Pulmonary artery endothelial cell (primary cell): Measurements from ENCODE around the gene CACNA2D1. TPM values are rescaled to one million over a fixed set of nuclear protein-coding genes. Genes with fewer than 3 reads are reported as not detected.
"Not testable (repeated sequence)": the region's sequence is repeated elsewhere in the genome, so short reads cannot be mapped to it uniquely, and the experiment has no call there.

Source experiments
- DNase-seq: peaks from one replicate; pipeline ENCODE4 v3.0.0-alpha.2; 2011; ENCODE audit warnings: low read depth, low spot score
- total RNA-seq: library from RNA; depleted of rRNA; stranded (reverse); fragments of >200 nt; gene quantifications from 2 replicates; pipeline ENCODE4 v1.2.3, GENCODE V29; 2014

CACNA2D1 gene
- total RNA-seq, 1 donor from 2014 or later = 61.4 TPM

DNA sequence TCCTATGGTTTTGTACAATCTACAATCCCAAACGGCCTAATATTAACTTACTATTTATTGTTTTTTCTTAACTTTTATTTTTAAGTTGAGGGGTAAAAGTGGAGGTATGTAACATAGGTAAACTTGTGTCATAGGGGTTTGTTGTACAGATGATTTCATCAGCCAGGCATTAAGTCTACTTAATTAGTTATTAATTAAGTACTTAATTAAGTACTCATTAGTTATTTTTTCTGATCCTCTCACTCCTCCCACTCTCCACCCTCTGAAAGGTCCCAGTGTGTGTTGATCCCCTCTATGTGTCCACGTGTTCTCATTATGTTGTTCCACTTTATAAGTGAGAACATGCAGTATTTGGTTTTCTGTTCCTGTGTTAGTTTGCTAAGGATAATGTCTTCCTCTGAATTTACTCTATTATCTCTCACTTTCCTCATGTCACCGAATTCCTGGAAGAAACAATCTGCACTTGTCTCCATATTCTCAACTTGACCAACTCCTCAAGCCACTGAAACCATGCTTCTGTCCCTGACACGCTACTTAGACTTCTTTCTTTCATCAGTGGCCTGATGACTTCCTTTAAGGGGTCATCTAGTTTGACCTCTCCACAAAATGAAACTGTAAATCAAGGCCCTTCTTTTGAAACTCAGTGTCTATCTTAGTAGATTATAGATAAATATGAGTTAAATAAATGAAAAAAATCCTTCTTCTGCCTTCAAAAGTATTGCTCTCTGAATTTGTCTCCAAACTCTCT lies 9.1 kb downstream of the CACNA2D1 start:
- no peak for DNase-seq

DNA sequence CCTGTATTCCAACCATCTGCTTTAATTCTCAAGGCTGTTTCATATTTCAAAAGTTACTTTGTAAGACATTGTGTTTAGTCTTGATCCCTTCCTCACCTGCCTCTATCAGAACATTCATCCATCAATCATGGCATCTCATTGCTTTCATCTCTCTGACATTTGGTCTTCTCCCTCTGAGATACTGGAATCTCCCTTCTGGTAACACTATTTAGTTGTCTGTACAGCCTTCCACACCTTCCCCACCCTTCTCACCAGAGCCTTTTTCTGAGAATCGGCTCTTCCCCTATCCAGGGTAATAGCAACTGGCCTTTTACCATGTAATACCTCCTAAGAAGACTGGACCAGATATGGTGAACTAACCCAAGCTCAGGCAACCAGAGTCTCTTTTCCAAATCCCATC lies 10.1 kb downstream of the CACNA2D1 start:
- DNase-seq = no peak

DNA sequence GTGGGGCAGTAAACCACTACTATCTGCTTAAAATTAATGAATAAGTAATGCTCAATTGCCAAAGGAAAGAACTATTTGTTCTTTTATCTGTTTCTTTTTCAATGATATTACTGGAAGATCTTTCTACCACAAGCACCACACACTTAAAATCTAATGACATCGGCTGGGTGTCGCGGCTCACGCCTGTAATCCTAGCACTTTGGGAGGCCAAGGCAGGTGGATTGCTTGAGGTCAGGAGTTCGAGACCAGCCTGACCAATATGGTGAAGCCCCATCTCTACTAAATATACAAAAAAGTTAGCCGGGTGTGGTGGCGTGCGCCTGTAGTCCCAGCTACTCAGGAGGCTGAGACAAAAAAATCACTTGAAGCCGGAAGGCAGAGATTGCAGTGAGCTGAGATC lies 10.8 kb downstream of the CACNA2D1 start:
- DNase-seq = not testable (repeated sequence)

DNA sequence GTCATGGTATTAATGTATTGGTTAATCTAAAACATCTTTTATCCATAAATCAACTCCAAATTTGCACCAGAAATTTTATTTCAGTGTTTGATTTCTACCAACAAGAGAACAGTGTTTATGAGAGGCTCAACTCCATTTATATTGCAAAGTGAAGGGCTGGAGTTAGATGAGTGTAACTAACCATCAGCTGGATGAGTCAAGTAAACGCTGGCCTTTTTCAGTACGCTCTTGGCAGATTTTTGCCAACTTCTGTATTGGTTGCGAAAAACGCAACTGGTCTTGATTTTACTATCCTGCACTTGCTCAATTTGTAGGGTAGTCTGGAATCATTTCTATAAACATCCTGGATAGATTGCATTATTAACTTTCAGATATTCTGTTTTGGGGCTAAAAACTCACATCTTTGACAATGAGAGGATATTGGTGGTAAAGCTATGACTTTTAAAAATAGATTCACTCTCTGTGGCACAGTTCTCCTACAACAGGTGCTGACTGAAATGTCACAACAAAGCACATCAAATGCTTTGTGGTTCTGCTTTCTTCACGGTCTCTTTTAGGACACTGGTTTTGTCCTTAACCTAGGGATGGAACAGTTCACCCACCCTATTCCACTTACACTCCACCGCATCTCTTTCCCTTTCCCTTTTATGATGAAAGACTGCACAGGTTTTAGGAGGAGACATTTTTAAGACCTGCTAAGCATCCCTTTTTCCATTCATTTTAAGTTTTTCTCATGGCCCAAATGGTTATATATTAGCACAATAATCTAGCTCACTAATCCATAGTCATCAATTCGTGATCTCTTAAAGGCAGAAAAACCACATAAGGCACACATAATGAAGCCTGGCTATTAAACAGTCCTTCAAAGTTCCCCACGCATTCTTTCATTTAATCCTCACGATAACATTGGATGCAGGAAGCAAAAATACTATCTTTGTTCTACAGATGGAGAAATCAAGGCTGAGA lies 12.8 kb downstream of the CACNA2D1 start:
- no peak for DNase-seq

DNA sequence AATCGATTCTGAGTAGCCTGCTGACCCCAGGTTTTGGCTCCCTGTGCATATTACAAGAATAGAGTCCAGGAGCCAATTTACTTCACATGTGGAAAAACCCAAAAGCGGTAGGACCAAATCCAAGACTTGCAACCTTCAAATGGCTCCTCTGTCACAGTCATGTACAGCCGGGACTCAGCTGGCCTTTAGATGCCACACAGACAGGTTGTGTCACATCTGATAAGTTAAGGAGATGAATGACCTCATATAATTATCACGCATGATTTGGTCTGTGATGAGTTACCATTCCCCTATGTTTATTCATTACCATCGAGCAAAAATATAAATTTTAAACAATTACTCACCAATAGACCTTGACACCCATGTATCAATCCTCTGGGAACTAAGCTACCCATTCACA lies 14.2 kb downstream of the CACNA2D1 start:
- no peak for DNase-seq

DNA sequence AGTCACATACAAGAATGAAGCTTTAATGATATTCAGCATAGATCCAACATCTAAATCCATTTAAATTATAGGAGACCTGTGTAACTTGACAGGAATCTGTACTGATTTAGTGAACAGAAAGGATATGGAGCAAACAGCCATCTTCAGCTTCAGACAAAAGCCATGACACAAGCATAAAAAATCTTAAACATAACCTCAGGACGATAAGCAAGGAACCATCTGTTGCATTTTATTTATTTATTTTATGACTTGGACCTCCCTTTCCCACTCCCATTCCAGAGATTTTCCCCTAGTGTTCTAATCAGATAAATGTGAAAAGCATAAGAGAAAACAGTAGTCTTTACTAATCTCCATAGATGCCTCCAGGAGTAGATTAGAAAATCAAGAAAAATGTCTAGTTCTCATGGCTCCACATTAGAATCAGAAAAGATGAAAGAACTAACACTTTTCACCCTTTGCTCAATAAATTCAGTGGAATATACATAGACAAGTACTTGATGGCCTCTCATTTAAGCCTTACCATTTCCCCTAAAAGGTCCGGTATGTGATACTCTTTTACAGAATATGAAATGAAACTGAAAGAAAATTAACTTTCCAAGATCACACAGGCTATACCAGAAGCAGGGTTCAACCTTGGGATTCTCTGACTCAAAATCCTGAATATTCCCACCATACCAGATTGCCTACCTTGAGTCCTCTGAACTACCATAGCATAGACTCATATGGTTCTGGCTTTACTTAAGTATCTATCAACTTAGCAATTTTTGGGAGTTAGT lies 15.2 kb downstream of the CACNA2D1 start:
- no peak for DNase-seq

DNA sequence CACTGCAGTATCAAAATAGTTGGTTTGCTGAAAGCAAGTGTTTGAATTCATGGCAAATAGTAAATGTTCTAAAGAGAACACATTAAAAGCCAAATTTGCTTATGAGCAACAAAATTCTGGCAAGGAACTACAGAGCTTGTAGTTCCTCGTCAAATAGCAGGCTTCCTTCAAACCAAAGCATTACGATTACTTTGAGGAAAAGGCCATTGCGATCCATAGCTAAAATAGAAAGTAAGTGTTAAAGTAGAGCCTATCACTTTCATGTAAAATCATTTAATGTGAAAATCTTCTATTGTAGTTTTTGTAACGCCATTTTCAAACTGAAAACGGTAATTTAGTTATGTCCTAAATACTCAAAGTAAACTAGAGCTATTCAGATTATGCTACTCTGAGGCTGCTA lies 20.1 kb downstream of the CACNA2D1 start:
- DNase-seq = no peak

DNA sequence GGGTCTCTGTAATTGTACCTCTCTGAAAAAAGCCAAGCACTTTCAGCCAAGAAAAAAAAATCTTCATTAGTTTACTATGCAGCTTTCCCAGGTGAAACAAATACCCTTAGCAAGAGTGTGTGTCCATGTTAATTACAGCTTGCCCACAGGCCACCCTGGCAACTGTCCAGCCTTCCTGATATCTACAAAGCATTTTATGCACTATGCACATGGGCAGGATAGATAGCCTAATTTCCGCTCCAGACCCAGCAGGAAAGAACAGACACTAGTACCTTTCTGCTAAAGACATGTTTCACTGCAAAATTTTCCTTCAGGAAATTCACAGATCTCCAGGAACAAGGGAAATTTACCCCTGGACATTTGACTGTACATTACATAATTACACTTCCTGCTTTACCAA lies 24.4 kb downstream of the CACNA2D1 start:
- DNase-seq = no peak

DNA sequence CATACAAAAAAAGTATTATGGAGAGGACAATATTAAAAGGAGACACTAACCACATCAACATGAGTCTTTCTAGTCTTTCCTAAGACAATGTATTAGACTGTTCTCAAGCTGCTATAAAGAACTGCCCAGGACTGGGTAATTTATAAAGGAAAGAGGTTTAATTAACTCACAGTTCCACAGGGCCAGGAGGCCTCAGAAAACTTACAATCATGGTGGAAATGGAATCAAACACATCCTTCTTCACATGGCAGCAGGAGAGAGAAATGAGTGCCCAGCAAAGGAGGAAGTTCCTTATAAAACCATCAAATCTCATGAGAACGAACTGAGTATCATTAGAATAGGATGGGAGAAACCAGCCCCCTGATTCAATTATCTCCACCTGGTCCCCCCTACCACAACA lies 25.7 kb downstream of the CACNA2D1 start:
- DNase-seq = no peak

DNA sequence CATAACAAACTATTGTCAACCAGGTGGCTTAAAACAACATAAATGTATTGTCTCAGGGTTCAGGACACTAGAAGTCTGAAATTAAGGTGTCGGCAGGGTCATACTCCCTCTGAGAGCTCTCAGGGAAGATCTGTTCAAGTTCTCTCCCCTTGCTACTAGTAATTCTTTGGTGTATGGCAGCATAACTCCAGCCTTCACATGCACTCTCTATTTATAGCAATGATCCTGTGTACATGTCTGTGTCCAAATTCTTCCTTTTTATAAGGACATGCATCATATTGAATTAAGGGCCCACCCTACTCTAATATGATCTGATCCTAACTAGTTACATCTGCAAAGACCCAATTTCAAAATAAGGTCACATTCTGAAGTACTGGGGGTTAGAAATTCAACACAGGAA lies 27.2 kb downstream of the CACNA2D1 start:
- DNase-seq = no peak

DNA sequence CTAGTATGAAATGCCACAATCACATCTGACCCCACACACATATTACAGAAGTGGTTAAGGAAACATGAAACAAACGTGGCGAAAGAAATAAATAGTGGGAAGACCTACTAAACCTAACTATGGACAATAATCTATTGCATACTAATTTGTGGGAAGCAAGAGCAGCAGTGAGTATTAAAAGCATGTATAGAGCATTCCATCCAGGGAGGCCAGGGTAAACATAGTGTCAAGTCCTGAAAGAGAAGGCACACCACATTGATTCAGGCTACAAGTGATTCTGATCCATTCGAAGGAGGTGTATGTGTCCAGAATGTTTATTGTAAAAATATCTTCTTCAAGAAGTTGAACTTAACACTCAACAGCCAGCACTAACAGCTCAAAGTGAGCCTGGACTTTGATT lies 29.2 kb downstream of the CACNA2D1 start:
- no peak for DNase-seq

DNA sequence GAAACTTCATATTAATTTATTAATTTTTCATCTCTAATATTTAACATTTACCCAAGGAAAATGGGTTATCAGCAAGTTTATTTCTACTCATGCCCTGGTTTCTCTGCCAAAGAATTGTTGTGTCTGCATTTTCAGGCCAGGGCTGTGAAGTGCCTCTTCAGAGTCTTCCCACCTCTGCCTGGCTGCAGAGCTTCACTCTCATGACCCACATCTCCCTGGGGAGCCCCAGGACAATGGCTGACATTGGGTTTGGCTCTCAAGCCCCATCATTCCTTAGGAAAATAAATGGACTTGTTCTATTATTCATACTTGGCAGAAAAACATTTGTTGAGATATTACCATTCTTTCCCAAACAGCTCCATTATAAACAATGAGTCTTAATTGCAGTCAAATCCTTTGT lies 30.3 kb downstream of the CACNA2D1 start:
- DNase-seq = no peak

DNA sequence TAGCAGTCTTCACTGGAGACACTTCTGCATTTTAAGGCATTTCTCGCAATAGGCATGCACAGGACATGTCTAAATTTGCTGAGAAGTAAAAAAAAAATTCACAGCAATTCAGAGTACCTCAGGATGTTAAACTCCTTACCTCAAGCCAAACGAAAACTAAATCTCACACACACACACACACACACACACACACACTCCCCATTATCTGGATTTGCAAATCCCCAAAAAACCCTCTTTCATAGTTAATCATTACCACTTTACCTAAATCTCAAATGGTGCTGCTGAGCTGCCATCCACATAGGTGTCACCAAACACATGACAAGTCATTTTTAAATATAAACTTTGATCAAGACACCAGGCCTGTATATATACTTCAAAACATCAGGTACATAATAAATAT lies 31.8 kb downstream of the CACNA2D1 start:
- no peak for DNase-seq

DNA sequence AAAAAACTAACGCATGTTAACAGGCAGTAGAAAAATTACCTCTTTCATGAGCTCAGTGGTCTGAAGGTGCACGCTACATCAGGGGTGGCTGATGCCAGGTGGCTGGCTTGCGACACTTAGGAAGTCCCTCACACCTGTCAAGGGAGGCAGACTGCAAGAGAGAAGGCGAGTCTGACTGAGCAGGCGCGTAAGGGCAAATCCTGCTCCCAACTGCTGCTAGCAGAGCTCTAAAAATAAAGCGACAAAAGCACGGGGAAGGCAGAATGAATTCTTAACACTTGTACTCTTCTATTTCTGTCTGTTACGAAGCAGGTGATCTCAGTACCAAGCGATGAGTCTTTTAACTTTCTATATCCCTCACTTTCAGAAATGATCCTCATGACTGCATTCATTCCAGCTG lies 33.1 kb downstream of the CACNA2D1 start:
- DNase-seq = no peak

DNA sequence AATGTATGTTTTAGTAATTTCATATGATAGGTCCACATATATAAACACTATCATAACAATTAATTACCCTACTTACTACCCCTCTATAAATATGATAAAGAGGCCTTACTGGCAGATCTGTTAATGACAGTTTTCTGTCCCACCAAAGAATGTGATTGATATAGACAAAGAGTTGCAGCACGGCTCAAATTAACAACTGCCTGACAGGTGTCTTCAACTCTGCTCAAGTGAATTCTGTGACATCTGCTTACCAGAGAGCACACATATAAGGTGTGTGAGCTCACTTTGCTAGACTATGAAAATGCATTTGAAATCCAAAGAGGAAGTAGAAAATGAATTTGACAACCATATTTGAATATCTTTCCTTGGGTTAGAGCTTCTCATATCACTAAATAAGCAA lies 36.6 kb downstream of the CACNA2D1 start:
- DNase-seq = no peak

DNA sequence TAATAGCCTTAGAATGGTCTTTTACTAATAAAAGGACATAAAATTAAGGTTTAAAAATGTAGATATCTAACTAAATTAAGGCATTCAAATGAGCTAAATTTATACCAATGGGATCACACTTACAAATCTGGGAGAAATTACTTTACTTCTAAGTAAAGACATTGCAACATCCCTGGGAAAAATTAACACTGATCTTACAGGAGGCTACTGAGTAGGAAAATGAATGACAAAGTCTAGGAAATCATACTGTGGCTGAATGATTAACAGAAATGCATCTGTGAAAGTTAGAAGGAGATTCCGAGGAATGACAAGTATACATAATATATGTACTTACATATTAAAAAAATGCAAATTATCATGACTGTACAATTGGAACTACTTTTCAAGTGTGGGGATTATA lies 38.3 kb downstream of the CACNA2D1 start:
- DNase-seq = no peak

DNA sequence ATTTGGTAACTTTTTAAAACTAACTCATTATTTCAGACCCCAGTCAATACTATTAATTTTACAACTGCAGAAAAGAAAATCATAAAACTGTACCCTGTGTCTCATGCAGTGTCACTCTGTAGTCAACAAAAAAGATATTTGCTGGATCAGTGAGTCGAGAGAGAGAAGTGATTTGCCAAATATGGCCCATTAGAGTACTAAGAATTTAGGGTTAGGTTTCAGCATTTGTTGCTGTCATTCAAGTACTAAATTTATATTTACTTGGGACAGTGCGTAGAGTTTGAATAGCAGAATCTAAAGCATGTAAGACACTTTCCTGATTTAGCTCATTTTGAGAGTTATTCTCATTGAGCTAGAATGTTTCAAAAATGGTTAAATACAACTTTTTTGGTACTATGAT lies 38.9 kb downstream of the CACNA2D1 start:
- no peak for DNase-seq

DNA sequence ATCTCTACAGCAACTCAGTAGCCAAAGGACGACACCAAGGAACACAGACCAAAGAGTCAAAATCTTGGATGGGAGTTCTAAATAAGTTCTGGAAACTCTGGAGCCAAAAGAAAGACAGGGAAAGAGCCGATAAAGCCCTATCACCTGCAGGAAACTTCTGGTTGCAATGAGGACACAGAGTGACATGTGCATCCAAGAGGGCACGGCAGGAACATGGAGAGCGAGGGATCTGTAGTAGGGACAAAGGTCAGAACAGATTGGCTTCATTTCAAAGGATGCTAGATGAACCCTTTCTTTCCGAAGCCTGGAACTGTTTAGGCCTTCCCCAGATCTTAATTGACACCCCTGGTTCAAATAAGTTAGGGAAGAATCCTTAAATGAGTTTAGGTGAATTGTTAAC lies 39.5 kb downstream of the CACNA2D1 start:
- no peak for DNase-seq

DNA sequence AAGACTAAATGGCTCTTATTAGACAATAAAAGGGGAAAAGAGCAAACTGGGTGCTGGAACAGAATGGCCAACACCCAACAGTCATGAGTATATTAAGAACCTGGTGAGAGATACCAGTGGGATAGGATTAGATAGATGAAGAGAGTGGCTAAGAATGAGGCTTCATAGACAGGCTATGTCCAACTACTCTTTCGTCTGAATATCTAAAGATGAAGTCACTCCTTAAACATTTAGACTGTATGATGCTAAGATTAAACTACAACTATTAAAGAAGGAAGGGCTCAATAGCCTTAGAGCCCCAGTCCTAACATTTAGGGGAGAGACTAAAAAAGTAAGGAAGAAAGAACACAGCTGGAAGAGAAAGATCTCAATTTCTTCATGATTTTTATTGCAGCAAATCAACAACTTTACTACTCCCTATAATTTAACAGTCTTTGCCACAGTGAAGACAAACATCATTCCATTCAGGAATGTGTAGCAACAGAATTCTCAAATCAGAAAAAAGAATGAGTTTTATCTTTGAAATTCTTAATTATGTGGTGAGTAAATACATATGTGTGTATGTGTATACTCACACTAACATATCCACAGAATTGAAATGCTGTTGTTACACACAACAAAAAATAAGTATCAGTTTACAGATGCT lies 45.6 kb downstream of the CACNA2D1 start:
- no peak for DNase-seq

DNA sequence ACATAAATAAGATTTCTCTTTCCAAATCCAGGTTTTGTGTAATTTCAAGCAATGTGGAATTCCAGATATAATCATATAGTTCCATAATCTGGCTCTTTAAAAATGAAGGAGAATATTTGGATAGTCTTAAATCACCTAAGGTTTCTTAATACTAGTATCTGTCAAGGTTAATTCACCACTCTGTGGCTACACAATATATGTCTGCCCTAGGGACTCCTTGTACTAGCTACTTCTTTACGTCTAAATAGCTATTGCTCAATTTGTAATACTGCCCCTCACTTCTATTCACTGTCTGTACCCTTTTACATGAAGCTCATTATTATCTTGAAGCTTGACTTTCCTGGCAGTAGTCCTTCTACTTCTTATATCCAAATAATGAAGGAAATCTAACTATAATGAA lies 47.2 kb downstream of the CACNA2D1 start:
- no peak for DNase-seq

DNA sequence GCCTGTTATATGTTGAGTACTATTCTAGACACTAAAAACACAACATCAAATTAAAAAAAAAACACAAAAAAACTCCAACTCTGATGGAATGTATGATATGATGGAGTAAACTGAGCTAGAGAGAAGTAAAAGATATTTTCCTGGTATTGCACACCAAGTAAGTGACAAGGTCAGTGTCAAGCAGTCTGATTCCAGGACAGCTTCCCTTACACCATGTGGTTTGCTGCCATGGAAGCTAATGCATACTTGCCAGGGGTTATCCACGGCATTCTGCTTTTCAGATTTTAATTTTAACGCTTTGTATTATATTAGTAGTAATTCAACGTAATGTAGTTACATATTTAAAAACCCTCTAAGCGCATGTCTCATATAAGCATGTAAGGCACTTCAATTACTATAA lies 48.4 kb downstream of the CACNA2D1 start:
- no peak for DNase-seq
